NCI-H1417 treated with DMSO at 0.1 percent for 48 hours (cell line): Measurements from ENCODE around the gene DPY19L1.
"Not testable (repeated sequence)": the region's sequence is repeated elsewhere in the genome, so short reads cannot be mapped to it uniquely, and the experiment has no call there.

Source experiments
- DNase-seq: peaks from one replicate; lab custom pipeline; 2025; lab: John Stamatoyannopoulos, UW

DPY19L1 gene

DNA sequence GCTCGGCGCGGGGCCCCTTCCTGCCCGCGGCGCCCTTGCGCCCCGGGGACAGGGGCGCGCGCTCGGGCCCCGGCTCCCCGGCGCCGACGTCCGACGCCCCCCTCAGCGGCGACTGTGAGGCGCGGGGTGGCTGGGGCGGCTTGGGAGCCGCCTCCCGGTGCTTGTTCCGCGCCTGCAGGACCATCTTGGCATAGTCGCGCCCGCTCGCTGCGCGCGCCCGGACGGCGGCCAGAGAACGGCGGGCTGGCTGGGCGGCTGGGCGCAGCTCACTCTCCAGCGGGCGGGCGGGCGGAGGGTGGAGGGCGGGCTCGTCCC, at the start of gene DPY19L1:
Gene DPY19L1, minus strand, starts transcription at position 275 of the 315 bp plus-strand sequence. Its CDS starts 91 bp downstream, at position 184.
- DNase-seq: no peak

DNA sequence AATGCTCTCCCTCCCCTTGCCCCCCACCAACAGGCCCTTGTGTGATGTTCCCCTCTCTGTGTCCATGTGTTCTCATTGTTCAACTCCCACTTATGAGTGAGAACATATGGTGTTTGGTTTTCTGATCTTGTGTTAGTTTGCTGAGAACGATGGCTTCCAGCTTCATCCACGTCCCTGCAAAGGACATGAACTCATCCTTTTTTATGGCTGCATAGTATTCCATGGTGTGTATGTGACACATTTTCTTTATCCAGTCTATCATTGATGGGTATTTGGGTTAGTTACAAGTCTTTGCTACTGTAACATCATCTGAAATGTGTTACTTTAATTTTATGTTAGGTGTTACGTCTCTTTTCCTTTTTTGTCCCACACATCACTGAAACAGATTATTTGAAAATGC, 42.2 kb upstream of the DPY19L1 start:
- DNase-seq: not testable (repeated sequence)

DNA sequence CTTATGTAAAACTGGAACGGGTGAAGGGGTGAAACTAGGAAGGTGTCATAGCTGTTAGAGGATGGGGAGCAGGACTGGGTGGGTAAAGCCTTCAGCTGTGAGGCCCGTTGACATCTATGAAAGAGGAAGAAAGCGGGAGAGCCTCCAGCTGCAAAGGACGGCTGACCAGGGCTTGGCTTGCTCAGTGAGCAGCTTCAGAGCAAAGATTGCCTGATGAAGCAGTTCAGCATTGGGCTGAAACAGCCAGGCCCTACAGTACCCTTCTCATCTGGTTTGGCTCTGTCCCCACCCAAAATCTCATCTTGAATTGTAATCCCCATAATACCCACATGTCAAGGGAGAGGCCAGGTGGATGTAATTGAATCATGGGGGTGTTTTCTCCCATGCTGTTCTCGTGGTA, 36.7 kb upstream of the DPY19L1 start:
- not testable (repeated sequence) for DNase-seq

DNA sequence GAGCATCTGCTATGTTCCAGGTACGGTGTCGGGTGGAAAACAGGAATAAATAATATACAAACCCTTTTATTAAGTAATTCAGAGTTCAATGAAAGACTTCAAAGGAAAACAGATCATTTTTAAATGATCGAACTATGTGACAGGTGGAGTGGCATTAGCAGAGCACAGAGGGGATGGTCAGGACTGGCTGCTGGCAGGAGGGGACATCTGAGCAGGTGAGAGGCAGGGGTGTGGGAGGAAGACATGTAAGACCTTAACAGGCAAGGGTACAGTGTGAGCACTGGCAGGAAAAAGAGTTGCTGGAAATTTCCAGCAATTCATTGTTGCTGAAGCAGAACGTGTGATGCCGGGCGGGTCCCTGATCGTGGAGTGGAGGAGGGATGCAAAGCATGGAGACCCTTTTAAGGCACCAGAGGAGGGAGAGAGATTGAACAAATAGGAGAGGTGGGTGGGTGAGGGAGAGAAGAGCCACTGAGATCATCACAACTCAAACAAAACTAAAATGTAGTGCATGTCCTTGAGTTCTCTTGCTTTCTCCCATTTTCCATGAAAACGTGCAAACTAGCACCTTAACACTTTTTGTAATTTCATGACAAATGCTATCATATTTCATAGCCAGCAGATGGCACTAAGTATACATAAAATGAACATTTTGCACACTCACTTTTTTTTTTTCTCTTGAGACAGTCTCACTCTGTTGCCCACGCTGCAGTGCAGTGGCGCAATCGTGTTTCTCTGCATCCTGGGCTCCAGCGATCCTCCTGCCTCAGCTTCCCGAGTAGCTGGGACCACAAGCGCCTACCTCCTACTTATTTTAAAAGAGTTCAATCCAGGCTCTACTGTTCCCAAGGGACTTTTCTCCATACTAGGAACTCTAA, 35.9 kb upstream of the DPY19L1 start:
- DNase-seq: peak; percentile 44

DNA sequence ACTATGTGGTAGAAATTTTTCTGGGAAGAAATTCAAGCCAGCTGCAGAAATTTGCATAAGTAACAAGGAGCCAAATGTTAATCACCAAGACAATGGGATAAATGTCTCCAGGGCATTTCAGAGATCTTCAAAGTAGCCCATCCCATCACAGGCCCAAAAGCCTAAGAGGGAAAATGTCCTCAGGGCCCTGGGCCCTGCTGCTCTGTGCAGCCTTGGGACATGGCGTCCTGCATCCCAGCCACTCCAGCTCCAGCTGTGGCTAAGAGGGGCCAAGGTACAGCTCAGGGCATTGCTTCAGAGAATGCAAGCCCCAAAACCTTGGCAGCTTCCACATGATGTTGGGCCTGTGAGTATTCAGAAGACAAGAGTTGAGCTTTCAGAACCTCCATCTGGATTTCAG, 31.8 kb upstream of the DPY19L1 start:
- not testable (repeated sequence) for DNase-seq

DNA sequence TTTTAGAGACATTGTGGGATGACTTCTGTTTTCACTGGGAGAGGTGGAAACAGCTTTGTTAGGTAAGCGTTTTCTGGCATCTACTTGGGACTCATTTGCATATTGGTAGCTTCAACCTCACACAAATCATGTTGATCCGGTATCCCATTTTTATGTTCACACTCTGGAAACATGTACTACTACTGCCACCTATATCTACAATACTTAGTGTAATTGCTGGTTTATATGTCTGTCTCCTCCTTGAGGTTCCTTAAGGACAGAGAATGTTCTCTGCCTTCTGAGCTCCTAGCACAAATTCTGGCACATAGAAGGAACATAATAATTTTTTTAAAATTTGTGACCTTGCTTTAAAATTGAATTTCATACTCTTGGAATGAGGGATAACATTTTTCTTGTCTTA, 28.1 kb upstream of the DPY19L1 start:
- DNase-seq: not testable (repeated sequence)

DNA sequence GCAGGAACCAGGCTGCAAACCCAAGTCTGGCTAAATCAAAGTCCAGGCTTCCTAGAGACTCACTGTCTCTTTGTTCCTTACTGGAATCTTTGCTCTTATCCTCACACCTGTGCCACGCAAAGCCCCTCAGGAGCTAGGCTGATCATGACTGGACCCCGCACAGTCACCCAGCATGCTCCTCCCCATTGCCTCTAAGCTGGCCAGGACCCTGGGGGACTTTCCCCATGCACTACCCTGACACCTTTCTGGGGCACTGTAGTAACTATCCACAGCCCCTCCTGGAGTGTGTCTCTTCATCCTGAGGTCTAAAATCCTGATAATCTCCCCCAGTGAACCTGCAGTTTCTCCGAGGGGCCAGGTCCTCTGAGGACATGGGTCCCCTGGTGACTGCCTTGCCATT, 21.3 kb upstream of the DPY19L1 start:
- not testable (repeated sequence) for DNase-seq

DNA sequence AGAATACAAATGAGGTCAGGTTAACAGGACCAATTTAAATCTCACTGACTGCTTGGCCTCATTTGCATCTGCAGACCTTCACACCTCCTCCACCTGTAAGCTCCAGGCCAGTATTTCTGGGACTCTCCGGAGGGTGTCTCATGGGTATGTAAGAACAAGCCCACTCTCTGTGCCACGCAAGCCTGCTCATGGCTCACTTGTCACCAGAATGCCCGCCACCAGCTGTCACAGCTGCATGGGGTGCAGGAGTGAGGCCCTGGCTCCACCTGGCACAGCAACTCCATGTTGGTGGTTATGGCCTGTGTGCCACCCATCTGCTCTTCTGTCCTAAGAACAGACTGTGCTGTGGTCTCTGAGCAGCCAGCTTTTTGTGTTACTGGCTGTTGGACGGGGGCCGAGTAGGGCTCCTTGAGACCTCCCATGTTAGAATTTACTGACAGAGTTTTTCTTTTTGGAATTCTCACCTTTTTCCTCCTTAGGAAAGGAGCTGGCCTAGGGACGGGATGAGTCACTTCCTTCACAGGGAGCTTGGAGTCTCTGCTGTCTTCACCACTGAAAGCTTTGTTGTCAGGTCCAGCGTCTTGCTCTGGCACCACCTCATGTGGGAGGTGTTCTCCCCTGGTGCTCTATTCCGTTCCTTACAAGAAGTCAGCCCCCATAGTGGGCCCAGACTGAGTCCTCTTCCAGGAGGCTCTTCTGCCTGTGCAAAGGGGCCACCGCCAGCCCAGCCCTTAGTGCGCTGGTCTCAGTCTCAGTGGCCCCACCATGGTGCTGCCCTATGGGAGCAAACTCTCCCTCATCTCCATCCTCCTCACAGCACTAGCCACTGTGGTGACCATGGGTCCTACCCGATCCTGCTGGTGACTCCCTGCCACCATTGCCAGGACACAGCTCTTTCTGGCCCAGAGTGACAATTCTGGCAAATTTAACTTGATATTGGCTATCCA, 20.5 kb upstream of the DPY19L1 start:
- not testable (repeated sequence) for DNase-seq

DNA sequence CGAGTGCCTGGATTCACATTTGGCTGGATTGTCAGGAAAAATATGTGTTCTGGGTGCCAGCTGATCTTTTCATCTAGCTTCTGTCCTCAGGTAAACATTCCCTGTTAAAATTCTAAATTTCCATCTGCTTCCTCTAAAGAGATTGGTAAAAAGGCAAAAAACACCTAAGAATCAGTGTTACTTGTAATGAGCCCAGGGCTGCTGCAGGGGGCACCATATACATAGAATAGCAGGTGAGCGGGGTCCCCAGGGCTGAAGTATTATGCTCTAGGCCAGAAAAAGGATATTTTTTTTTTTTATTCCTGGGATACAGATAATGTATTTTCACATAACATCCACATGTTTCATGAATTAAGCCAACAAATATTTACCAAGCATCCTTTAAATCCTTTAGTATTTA, 18.4 kb upstream of the DPY19L1 start:
- not testable (repeated sequence) for DNase-seq

DNA sequence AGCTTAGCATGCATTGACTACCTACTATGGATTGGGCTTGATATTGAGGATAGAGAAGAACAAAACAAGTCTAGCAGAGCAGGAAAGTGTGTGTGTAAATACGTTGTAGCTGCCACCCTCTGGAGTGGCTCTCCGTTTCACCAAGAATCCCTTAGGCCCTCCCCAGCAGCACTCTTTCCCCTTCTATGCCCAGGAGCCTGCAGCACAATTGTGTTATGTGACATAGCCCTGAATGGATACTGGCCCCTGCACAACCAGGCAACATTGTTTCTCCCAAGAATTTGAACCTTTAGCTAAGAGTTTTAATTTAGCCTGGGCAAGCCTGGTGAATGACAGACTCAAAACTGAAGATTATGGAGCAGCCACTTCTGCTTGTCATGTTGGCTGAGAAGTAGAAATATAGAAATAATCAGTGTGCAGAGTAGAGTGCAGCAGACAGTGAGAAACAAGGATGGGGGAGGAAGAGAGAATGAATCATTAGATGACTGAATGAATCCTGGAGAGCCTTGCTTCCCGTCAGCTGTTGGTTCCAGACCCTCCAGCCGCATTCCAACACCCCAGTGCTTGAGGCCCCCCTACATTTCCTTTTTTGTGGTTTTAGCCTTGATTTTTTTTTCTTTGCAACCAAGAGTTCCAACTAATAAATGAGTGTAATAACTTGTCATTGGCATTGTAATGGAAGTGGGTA, 16.3 kb upstream of the DPY19L1 start:
- DNase-seq: not testable (repeated sequence)

DNA sequence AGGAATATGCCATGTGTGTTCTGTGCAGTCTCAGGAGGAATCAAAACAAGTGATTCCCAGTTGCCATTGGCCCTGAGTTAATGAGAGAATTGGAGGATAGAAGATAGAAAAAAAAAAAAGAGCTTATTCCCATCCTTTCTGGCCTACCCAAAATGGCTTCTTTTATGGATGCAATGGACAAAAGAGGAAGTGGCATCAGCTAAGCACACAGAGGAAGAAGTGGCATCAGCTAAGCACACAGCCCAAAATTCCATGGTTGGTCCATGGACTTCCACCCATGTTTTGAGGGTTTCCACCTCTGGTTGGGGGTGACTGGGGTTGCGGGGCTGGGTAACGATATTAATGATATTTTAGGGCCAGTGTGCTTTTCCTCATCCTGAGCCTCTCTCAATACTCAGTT, 11.1 kb upstream of the DPY19L1 start:
- DNase-seq: not testable (repeated sequence)

DNA sequence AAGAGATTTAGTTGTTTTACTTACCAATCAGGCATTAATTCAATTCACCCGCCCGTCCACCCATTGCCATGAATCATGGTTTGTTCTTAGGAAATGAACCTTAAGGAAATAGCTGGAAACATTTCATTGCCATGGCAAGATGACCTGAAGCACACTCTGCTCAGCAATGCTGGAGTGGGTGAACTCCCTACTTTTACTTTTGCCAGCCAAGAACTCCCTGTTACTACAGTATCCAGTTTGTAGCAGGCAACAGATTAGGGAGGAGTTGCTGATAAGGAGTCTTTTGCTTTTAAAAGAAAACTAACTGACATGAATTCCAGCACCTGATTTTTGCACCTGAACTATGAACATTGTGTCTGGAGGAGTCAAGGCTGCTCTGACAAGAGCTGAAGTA, 10.6 kb upstream of the DPY19L1 start:
- not testable (repeated sequence) for DNase-seq

DNA sequence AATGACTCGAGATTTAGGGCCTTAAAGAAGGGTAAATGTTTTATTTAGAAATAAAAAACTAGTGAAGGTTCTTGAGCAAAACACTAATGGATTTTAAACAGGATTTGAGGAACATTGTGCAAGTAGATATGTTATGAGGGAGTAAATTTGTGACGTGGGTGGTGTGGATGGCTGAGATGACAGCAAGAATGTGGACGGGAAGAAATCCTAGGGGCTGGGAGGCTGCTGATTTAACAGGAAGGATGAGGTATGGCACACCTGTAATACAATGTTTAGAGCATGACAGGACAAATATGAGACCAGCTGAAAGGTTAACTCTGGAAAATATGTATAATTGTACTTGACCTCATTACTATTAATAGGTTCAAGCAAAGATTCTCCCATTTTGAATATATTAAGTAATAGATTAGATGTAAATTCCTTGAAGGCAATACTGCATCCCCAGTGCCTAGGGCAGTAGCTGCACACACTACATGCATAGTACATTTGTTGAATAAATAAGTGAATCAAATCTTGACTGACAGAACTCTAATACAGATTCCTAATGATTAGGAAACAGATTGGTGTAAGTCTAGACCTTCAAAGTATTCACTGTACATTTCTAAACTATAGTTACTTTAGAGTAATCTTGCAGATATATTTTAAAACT, 10.1 kb upstream of the DPY19L1 start:
- not testable (repeated sequence) for DNase-seq

DNA sequence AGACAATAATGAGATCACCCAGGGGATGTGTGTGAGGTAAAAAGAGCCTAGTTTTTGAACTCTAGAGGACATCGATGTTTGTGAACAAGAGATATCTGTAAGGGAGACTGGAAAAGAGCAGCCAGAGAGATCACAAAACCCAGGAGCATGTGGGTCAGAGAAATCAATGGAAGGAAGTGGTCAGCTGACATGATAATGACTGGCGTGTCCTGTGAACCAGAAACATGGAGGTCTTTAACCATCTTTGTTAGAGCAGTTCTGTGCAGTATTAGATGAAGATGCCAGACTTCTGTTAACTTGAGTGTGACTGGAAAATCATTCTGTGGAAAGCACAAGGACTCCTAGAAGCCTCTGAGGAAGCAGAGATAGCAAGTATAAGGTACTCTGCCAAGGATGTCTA, 6.0 kb upstream of the DPY19L1 start:
- not testable (repeated sequence) for DNase-seq

DNA sequence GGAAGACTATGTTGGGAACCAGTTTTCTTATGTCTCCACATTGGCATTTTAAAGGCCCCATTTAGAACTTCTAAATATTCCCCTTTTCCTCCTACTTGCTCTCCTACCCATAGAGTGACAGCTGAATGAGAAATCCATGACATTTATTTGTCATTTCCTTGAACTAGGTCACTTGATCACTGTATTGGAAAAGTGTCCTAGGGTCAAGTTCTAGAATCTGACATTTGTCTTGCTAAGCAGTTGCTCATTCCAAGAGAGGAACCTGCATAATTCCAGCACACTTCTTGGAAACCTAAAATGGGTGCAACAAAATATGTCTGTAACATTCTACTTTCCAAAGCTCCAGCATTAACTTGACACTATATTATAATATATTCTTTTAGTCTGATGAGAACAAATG, 3.6 kb upstream of the DPY19L1 start:
- DNase-seq: no peak

DNA sequence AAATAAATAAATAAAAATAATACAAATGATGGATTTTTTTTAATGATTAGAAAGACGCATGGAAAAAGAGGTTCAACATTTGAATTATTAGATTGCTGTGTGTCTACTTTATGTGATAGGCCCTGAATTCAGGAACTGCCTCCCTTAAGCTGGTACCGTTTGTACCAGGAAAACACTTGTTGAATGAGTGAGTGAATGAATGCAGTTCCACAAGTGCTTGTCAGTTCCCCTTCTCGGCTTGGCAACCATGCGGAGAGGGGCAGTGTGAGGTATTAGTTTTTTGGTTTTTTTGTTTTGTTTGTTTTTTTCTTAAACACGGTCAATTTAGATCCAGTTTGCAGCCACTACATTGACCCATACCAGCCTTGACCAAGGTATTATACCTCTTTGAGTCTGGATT, 2.1 kb upstream of the DPY19L1 start:
- DNase-seq: no peak

DNA sequence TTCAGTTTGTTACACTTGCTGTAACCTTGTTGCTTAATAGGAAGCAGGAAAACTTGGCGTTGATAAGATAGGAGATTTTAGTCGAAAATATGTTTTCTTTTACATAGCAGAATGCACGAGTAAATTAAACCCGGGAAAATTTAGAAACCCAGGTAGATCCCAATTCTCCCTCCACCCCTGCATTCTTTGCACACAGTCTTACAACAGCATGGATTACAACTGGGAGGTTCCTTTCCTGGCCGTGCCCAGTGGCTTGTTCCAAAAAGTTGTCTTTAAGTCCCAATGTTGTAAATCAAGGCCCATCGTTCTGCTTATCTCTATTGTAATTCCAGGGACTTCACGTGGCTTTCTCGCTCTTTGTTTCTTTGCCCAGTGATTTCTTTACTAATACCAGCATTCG, 1.1 kb upstream of the DPY19L1 start:
- no peak for DNase-seq

DNA sequence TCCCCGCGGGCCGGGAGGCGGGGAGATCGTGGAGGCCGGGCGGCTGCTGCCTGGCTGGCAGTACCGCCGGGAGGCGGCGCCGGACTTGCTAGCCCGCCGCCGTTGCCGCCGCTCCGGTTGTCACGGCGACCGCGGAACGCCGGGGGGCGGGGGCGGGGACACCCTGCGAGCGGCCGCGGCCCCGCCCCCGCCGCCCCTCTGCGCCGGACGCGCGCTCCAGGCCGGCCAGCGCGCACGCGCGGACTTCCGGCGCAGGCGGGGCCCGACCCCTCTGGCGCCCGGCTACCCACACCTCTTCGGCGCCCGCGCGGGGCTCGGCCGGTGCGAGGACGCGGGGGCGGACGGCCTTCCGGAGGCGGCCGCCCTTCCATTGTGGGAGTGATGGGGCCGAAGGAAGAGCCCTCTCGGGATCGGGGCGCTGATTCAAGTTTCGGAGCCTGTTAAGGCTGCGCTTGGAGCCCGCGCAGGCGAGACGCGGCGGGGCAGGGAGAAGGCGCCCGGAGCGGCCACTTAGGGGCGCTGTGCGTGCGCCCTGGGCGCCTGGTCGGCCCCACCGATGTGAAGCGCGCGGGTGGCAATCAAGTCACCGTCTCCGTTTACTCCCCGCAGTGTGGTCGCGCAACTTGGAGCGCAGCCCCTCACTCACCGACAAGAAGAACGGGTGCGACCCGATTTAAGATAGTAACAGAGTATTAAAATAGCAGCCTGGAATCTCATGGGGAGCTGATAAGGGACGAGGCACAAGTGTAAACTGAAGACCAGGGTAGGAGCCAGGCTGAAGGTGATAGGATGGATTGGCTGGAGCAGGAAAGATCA, 449 bp upstream of the DPY19L1 start:
- peak; percentile 76 for DNase-seq

DNA sequence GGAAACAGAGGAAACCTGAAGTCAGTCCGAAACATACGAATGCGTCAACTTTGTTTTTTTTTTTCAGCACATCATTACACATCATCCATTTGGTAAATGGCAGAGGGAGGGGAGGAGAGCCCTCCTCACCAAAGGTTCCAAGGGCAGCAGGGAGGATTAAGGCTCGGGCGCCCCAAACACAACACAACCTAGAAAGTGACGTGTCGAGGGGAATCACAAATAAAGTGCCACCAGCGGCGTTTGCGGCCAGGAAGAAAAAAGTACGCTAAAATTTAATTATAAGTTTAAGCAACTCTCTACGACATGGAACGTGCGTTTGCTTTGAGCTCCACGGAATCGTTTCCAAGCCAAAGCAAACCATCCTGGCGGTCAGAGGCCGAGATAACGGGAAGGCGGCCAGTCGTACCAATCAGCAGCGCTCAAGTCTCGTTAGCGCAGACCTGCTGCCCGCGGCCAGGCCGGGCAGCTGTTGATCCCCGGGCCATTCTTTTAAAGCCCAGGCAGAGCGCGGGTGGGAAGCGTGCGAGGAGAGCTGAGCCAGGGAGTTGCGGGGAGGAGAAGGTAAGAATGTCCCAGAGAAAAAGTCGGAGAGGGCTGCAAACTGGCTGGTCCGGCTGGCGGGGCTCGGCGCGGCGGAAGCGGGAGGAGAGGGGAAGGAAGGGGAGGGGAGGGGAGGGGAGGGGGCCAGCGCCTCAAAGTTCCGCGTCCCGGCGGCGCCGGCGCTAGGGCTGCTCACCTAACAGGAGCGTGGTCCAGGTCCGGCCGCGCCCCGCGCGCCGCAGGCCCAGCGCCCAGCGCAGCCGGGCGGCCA, 719 bp downstream of the DPY19L1 start:
- DNase-seq: peak; percentile 18

DNA sequence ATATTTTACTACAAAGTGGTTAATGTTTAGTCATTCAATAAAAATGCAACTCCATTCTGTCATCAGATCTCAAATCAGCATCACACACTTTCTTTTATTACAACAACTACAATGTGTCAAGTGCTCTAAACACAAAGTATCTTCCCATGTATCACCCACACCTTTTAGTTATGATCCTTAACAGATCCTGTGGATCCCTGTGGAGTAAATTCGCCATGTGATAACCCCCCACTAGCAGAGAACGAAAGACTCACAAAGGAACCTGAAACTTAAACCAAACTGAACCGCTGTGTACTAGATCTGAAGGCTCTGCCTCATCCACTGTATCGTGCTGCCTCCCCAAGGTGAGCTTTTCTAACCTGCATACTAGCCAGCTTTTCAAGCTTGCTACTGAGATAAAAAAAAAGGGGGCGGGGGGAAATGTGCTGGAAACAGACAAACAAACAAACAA, 1.7 kb downstream of the DPY19L1 start:
- peak; percentile 1 for DNase-seq
